Thoracic aorta (tissue), 2 donors: ENCODE results near the gene SH3TC1. TPM values are rescaled to one million over a fixed set of nuclear protein-coding genes. Genes with fewer than 3 reads are reported as not detected.

Source experiments
- ATAC-seq: fragments of 150-250 bp; one replicate; pipeline ENCODE4 v1.8.0; 2017; ENCODE audit warnings: low read depth; ENCODE audit not compliant: insufficient number of reproducible peaks, low FRiP score
- DNase-seq: peaks from one replicate; pipeline ENCODE4 v3.0.0-alpha.2; 2020; ENCODE audit warnings: low spot score
- H3K27ac ChIP-seq, 2 donors: fragments of 200-600 bp; sonication (generic); 1 replicate in 1 of 2; 2 replicates in 1 of 2; pipeline ENCODE4 v1.5.1; 2016; ENCODE audit warnings: mild to moderate bottlenecking in 2 of 2, moderate library complexity in 2 of 2
- H3K27me3 ChIP-seq: fragments of 200-600 bp; sonication (generic); replicated peaks from 2 replicates; pipeline ENCODE4 v1.6.0; 2016; ENCODE audit warnings: mild to moderate bottlenecking; ENCODE audit not compliant: insufficient read depth
- H3K36me3 ChIP-seq: fragments of 200-600 bp; sonication (generic); one replicate; pipeline ENCODE4 v1.5.1; 2016
- H3K4me1 ChIP-seq, 2 donors: fragments of 200-600 bp; sonication (generic); 1 replicate in 1 of 2; 2 replicates in 1 of 2; pipeline versions ENCODE4 v1.5.1 to v1.6.0; 2016; ENCODE audit warnings: low read depth in 2 of 2, mild to moderate bottlenecking in 1 of 2; ENCODE audit not compliant: control insufficient read depth in 1 of 2
- H3K4me3 ChIP-seq: fragments of 200-600 bp; sonication (generic); 2 replicates; pipeline ENCODE4 v1.5.1; 2016; ENCODE audit warnings: mild to moderate bottlenecking
- H3K9me3 ChIP-seq: fragments of 200-600 bp; sonication (generic); 2 replicates; pipeline ENCODE4 v1.5.1; 2016
- total RNA-seq, 2 donors: library from RNA; depleted of rRNA; stranded (reverse); fragments of >200 nt; gene quantifications; one replicate each; pipeline versions ENCODE4 v1.1.0 to v1.2.3, GENCODE V29; 2016
- TF ChIP-seq, protein P1 (sequence below): fragments of 200-600 bp; sonication (generic); IDR thresholded peaks from one replicate; pipeline ENCODE4 v1.5.1; 2019; ENCODE audit warnings: antibody characterized with exemption

Gene SH3TC1
- total RNA-seq, 2 donors from 2014 or later, result 63.2 to 68.6 TPM

DNA sequence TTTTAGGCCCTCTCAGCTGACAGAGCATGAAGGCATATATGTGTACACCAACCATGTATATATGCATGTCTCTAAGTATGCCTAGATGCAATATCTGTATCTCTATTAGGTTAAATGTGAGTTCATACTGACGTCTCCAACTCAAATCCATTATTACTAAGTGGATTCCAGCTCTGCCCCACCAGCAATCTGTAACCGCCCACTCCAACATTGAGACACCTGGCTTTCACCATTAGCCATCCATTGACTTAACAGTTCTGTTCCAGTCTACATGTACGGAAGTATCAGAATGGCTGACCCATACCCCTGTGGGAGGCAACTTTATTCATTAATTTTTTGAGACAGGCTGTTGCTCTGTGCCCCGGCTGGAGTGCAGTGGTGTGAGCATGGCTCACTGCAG, 15.0 kb upstream of the SH3TC1 start:
- Histone ChIP-seq H3K27ac (no peak overlapping the region), H3K36me3 (no peaks in the 10 kb centered on the region), H3K9me3 (no peaks in the 10 kb centered on the region), H3K27me3 (no peaks in the 10 kb centered on the region), H3K4me3 (no peak overlapping the region), H3K4me1 (peaks cover 8 to 19% of the 10 kb centered on the region in 2 donors)
- DNase-seq, result no peak
- ATAC-seq, result no peak
- TF ChIP-seq, protein P1, sequence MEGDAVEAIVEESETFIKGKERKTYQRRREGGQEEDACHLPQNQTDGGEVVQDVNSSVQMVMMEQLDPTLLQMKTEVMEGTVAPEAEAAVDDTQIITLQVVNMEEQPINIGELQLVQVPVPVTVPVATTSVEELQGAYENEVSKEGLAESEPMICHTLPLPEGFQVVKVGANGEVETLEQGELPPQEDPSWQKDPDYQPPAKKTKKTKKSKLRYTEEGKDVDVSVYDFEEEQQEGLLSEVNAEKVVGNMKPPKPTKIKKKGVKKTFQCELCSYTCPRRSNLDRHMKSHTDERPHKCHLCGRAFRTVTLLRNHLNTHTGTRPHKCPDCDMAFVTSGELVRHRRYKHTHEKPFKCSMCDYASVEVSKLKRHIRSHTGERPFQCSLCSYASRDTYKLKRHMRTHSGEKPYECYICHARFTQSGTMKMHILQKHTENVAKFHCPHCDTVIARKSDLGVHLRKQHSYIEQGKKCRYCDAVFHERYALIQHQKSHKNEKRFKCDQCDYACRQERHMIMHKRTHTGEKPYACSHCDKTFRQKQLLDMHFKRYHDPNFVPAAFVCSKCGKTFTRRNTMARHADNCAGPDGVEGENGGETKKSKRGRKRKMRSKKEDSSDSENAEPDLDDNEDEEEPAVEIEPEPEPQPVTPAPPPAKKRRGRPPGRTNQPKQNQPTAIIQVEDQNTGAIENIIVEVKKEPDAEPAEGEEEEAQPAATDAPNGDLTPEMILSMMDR, result no peak

GRCh38 chr4:8185295-8185694, 13.8 kb upstream of the SH3TC1 start:
- TF ChIP-seq, protein P1, result no peak
- Histone ChIP-seq H3K9me3 (no peaks in the 10 kb centered on the region), H3K4me1 (peaks cover 12 to 31% of the 10 kb centered on the region in 2 donors), H3K4me3 (no peak overlapping the region), H3K36me3 (no peaks in the 10 kb centered on the region), H3K27me3 (no peaks in the 10 kb centered on the region), H3K27ac (no peak overlapping the region)
- DNase-seq (no peak), ATAC-seq (no peak)

GRCh38 chr4:8185930-8186329, 13.2 kb upstream of the SH3TC1 start:
- Histone ChIP-seq H3K27me3 (no peaks in the 10 kb centered on the region), H3K9me3 (no peaks in the 10 kb centered on the region), H3K27ac (no peak overlapping the region), H3K4me3 (no peak overlapping the region), H3K36me3 (no peaks in the 10 kb centered on the region), H3K4me1 (peaks cover 18 to 38% of the 10 kb centered on the region in 2 donors)
- DNase-seq (no peak), ATAC-seq (no peak)
- TF ChIP-seq, protein P1, result no peak

DNA sequence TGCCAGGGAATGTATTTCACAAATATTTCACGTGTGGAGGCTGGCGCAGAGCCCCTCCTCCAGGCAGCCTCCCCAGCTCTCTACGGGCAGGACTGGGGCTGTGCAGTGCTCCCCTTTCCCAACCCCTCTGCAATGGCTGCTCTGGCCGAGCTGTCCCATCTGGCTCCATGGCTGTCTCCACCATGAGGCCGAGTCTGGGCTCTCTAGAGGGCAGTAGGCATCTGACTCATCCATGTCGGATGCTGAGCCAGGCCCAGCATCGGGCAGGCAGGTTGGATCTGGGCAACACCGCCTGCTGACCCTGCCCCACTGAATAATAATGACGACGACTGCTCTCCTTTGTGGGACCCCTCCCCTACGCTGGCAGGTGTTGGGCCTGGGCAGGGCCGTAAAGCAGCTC, 11.0 kb upstream of the SH3TC1 start:
- Histone ChIP-seq H3K27me3 (no peaks in the 10 kb centered on the region), H3K36me3 (no peaks in the 10 kb centered on the region), H3K4me3 (no peak overlapping the region), H3K4me1 (peaks cover 21 to 42% of the 10 kb centered on the region in 2 donors), H3K27ac (no peak overlapping the region), H3K9me3 (no peaks in the 10 kb centered on the region)
- DNase-seq (no peak), ATAC-seq (no peak)
- TF ChIP-seq, protein P1, result no peak

DNA sequence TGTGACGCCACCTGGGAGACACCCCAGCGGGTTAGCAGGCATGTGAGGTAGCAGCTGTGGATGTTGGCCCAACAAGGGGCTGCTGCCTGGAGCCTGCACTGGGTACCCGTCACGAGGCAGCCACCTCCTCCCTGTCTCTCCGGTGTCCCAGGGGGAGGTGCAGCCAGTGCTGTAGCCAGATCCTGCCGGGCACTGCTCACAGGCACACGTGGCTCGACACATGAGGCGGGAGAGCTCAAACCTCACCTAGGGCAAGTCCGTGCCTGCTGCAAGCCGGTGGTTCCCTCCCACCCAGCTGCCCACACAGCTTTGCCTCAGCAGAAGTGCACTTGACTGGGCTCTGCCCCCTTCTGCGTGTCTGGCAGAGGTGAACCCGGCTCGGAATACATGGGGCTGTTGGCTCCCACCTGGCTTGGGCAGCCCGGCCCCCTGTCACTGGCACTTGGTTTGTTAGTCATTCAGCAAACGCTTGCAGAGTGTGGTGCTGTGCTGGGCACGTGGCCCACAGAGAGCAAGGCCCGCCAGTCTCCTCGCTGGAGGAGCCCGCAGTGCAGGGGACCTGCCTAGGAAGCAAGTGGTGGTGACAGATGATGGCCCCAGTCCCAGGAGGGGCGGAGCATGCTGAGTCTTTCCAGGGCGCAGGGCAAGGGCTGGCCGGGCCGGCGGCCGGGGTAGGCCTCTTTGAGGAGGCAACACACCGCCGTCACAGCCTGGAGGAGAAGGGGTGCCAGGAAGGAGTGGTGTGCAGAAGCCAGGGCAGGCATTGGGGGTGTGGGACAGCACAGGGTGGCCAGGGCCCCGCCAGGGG, 10.1 kb upstream of the SH3TC1 start:
- no peaks in the 10 kb centered on the region for H3K27me3 ChIP-seq
- H3K4me1 ChIP-seq, result peaks cover 21 to 38% of the 10 kb centered on the region in 2 donors
- H3K27ac ChIP-seq, result peak overlapping the region in 1 of 2 donors; percentile 84
- TF ChIP-seq, protein P1, result no peak
- no peaks in the 10 kb centered on the region for H3K9me3 ChIP-seq
- H3K36me3 ChIP-seq, result no peaks in the 10 kb centered on the region
- H3K4me3 ChIP-seq, result no peak overlapping the region
- no peak for ATAC-seq
- no peak for DNase-seq
